ENCODE results near the gene NFYC.

The NFYC gene

GRCh38 chr1:40732756-40733301 lies 41.3 kb downstream of the NFYC start:
- DNase-seq (ENCODE audit: low spot score), result no peak
- in situ Hi-C loops (cut with MboI; ENCODE audit: low sequenced_read_pairs, unreplicated experiment), result no loop called here
- no peak for TF ChIP-seq CTCF (IDR thresholded peaks at IDR 0.05; ENCODE audit: borderline replicate concordance, control extremely low read depth, extremely low read depth, insufficient read depth, missing control alignments)

GRCh38 chr1:40734882-40735628 lies 43.6 kb downstream of the NFYC start:
- no peak for TF ChIP-seq CTCF (IDR thresholded peaks at IDR 0.05; ENCODE audit: borderline replicate concordance, control extremely low read depth, extremely low read depth, insufficient read depth, missing control alignments)
- no peak for DNase-seq (ENCODE audit: low spot score)

GRCh38 chr1:40736085-40736531 lies 44.6 kb downstream of the NFYC start:
- in situ Hi-C loops (cut with MboI; ENCODE audit: low sequenced_read_pairs, unreplicated experiment), result no loop called here
- DNase-seq (ENCODE audit: low spot score), result no peak

More at GRCh38 chr1:40734882-40735628, 43.6 kb downstream of the NFYC start:
- in situ Hi-C loops (cut with MboI; ENCODE audit: low sequenced_read_pairs, unreplicated experiment), result no loop called here

GRCh38 chr1:40738831-40739230 lies 47.3 kb downstream of the NFYC start:
- DNase-seq (ENCODE audit: low spot score), result no peak
- in situ Hi-C loops (cut with MboI; ENCODE audit: low sequenced_read_pairs, unreplicated experiment), result no loop called here
- no peak for TF ChIP-seq CTCF (IDR thresholded peaks at IDR 0.05; ENCODE audit: borderline replicate concordance, control extremely low read depth, extremely low read depth, insufficient read depth, missing control alignments)

More at GRCh38 chr1:40736085-40736531, 44.6 kb downstream of the NFYC start:
- TF ChIP-seq CTCF (IDR thresholded peaks at IDR 0.05; ENCODE audit: borderline replicate concordance, control extremely low read depth, extremely low read depth, insufficient read depth, missing control alignments), result no peak

- DNase-seq (ENCODE audit: low spot score), result no peak
- no peak for TF ChIP-seq CTCF (IDR thresholded peaks at IDR 0.05; ENCODE audit: borderline replicate concordance, control extremely low read depth, extremely low read depth, insufficient read depth, missing control alignments)
- in situ Hi-C loops (cut with MboI; ENCODE audit: low sequenced_read_pairs, unreplicated experiment), result no loop called here
These were observed 48.0 kb downstream of the NFYC start for GRCh38 chr1:40739455-40740008.

GRCh38 chr1:40740039-40740996 lies 48.8 kb downstream of the NFYC start:
- in situ Hi-C loops (cut with MboI; ENCODE audit: low sequenced_read_pairs, unreplicated experiment), result no loop called here
- DNase-seq (ENCODE audit: low spot score), result no peak
- TF ChIP-seq CTCF (IDR thresholded peaks at IDR 0.05; ENCODE audit: borderline replicate concordance, control extremely low read depth, extremely low read depth, insufficient read depth, missing control alignments), result no peak

All from GM13976 (cell line).